GM19468 (cell line): ENCODE data around the gene ALG9.
A peak's percentile ranks its signal among the peaks of the same experiment; 100 is the strongest.
"Not testable (repeated sequence)": the region's sequence is repeated elsewhere in the genome, so short reads cannot be mapped to it uniquely, and the experiment has no call there.

ENCODE experiments used
- ATAC-seq: cut with Tn5 transposase; IDR thresholded peaks from one replicate; pipeline ENCODE4 v1.9.1; 2021; ENCODE audit warnings: mild to moderate bottlenecking, moderate library complexity, moderate number of reproducible peaks; ENCODE audit not compliant: unreplicated experiment; ENCODE audit errors: extremely low read depth

Gene ALG9

GRCh38 chr11:111774955-111775710 lies 96.2 kb downstream of the ALG9 start:
- no peak for ATAC-seq

GRCh38 chr11:111772535-111772934 lies 98.8 kb downstream of the ALG9 start:
- no peak for ATAC-seq

GRCh38 chr11:111771205-111771604 lies 100.2 kb downstream of the ALG9 start:
- not testable (repeated sequence) for ATAC-seq

- no peak for ATAC-seq
Measured at GRCh38 chr11:111770581-111771134, 100.7 kb downstream of the ALG9 start.

- ATAC-seq, result no peak
Measured at GRCh38 chr11:111766834-111767142, 104.6 kb downstream of the ALG9 start.

GRCh38 chr11:111765984-111766833 lies 105.2 kb downstream of the ALG9 start, which contains the start of gene PPP2R1B:
PPP2R1B (minus strand) TSS chr11:111766389; CDS start chr11:111766361, 28 bp downstream.
- ATAC-seq, result peak; percentile 40

GRCh38 chr11:111765320-111765983 lies 105.9 kb downstream of the ALG9 start:
- ATAC-seq, result no peak

- ATAC-seq, result no peak
Measured at GRCh38 chr11:111764621-111765020, 106.8 kb downstream of the ALG9 start.

- ATAC-seq, result no peak
Measured at GRCh38 chr11:111762981-111763643, 108.3 kb downstream of the ALG9 start.

GRCh38 chr11:111762526-111762925 lies 108.9 kb downstream of the ALG9 start:
- ATAC-seq, result no peak

GRCh38 chr11:111761036-111761435 lies 110.3 kb downstream of the ALG9 start:
- ATAC-seq, result no peak

- no peak for ATAC-seq
Measured at GRCh38 chr11:111759778-111760407, 111.5 kb downstream of the ALG9 start.

GRCh38 chr11:111759376-111759775 lies 112.0 kb downstream of the ALG9 start:
- no peak for ATAC-seq

- ATAC-seq, result no peak
Measured at GRCh38 chr11:111756097-111756496, 115.3 kb downstream of the ALG9 start.

GRCh38 chr11:111749646-111750045 lies 121.7 kb downstream of the ALG9 start:
- no peak for ATAC-seq

- ATAC-seq, result no peak
Measured at GRCh38 chr11:111748035-111748804, 123.2 kb downstream of the ALG9 start.

- no peak for ATAC-seq
Measured at GRCh38 chr11:111745719-111746504, 125.5 kb downstream of the ALG9 start.

- no peak for ATAC-seq
Measured at GRCh38 chr11:111743700-111744099, 127.7 kb downstream of the ALG9 start.
